HG03457 (cell line): ENCODE results near the gene NCKAP1.
"Not testable (repeated sequence)": the region's sequence is repeated elsewhere in the genome, so short reads cannot be mapped to it uniquely, and the experiment has no call there.

ENCODE experiments used
- ATAC-seq: cut with Tn5 transposase; IDR thresholded peaks from one replicate; pipeline ENCODE4 v1.9.1; 2021; ENCODE audit warnings: moderate number of reproducible peaks; ENCODE audit not compliant: unreplicated experiment

Gene NCKAP1, protein sequence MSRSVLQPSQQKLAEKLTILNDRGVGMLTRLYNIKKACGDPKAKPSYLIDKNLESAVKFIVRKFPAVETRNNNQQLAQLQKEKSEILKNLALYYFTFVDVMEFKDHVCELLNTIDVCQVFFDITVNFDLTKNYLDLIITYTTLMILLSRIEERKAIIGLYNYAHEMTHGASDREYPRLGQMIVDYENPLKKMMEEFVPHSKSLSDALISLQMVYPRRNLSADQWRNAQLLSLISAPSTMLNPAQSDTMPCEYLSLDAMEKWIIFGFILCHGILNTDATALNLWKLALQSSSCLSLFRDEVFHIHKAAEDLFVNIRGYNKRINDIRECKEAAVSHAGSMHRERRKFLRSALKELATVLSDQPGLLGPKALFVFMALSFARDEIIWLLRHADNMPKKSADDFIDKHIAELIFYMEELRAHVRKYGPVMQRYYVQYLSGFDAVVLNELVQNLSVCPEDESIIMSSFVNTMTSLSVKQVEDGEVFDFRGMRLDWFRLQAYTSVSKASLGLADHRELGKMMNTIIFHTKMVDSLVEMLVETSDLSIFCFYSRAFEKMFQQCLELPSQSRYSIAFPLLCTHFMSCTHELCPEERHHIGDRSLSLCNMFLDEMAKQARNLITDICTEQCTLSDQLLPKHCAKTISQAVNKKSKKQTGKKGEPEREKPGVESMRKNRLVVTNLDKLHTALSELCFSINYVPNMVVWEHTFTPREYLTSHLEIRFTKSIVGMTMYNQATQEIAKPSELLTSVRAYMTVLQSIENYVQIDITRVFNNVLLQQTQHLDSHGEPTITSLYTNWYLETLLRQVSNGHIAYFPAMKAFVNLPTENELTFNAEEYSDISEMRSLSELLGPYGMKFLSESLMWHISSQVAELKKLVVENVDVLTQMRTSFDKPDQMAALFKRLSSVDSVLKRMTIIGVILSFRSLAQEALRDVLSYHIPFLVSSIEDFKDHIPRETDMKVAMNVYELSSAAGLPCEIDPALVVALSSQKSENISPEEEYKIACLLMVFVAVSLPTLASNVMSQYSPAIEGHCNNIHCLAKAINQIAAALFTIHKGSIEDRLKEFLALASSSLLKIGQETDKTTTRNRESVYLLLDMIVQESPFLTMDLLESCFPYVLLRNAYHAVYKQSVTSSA

DNA sequence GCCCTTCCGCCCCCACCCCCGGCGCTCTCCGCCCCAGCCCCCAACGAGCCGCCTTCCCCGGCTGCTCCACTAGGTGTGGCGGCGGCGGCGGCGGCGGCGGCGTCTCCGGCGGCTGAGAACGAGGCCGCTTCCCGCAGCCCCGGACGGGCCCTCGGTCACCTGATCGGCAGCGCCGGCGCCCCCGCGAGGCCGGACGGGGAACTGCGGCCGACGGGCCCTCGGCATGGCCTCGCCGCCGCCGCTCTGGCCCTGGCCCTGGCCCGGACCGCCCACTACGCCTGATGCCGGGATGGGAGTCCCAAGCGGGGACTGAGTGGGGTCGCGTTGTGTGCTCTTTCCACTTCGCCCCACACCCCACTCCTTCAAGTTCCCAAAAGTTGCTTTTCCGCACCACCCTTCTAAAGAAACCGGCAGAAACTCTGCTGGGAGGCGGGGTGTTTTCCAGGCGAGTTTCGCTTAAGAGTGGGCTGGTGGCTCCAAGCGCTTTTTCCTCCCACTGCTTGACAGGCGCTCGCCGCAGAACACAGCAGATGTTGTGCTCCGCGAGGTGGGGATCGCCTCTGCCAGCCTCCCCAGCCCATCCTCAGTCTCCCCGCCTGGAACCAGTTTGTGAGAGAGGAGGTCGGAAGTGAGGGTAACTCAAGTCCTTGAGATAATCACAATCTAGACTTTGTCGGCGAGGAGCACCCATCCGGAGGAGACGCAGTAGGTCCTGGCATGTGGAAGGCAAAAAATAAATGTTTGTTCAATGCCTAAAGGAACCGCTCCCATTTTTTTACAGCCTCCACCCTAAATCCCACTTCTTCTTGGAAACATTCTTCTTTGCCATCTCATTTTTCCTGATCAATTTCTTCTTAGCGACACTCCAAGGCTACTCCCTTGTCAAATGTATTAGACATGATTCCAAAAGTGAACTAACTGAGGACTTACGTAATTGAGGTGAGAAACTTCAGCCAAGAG, at the start of gene NCKAP1:
NCKAP1 (minus strand) TSS at position 117 of the 960 bp plus-strand sequence. CDS start 358 bp downstream, outside the sequence.
- peak; percentile 70 for ATAC-seq

DNA sequence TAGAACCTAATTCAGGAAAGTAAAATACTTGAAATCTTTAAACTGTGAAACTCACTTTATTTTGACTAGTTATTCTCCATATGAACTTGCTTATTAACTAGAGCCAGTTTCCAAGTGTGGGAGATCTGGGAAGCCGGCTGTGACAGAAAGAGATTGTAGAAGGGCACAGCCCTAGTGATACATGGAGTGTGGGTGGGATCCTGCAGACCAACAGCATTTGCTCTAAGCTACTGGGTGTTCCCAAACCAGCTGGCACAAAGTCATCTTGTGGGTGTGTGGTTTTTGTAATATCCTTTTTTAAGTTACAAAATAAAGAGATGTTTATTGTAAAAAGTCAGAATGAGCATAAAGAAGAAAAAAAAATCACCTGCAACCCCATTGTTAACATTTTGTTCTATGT, 43.7 kb upstream of the NCKAP1 start:
- no peak for ATAC-seq

DNA sequence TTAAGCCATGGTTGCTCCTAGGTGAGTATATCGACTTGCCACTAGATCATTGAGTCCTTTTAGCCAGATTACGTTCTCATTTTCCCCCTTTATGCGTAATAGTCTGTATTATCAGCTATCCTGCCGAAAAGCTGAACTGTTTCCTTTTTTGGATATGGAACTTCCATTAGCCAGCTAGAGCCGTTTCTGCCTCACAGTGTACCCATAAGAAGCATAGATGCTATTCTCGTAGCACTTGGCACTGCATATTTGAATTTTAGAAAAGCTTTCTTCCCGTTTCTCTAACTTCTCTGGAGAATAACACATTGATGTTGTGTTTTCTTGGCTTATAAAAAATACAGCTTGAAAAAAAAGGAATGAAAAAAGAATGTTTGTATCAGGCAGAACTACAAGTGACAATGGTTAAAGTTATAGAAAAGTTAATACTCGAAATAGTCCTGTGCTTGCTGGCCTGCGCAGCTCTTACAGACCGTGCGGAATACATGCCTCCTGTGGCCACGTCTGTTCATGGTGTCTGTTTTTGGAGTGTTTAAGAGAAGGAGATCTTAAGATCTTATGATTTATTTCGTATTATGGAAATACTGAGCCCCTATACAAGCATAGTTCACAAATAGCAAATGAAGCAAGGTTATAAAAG, 41.0 kb upstream of the NCKAP1 start:
- peak; percentile 20 for ATAC-seq

DNA sequence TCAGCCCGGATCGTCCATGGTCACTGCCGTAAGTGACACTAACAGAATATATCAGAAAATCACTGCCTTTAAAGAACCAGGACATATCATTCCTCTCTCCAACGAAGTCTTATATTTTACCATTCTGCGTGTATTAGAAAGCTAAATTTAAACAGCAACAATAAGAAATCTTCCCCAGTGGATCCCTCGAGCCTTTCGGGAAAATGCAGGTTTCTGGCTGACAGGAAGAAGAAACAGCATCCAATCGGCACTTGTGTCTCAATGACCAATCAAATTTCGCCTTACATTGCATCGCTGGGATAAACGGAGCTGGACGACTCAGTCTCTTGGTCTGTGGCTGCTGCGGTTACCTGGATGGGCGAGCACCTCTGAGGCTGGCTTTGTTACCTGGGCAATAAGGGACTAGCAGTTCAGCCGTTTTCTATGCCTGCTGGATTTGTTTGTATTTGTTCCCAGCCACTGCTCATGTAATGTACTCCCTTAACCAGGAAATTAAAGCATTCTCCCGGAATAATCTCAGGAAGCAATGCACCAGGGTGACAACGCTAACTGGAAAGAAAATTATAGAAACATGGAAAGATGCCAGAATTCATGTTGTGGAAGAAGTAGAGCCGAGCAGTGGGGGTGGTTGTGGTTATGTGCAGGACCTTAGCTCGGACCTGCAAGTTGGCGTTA, 40.3 kb upstream of the NCKAP1 start, which contains the start of gene DUSP19:
DUSP19 (plus strand) TSS at position 284 of the 675 bp plus-strand sequence; CDS start at position 471, 187 bp downstream.
- ATAC-seq, result peak; percentile 95

DNA sequence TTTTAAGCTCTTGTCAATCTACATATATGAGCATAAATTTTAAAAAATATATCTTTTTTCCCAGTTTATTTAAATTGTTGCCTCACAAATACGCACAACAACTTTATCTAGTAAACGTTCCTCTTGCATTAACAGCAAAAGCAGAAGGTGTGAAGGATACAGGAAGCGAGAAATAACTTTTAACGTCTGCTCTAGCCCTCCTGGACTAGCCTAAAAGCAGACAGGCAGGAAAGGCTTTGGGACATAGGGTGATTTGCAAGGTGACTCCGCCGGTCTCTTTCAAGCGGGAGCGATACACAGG, 39.9 kb upstream of the NCKAP1 start:
- no peak for ATAC-seq

DNA sequence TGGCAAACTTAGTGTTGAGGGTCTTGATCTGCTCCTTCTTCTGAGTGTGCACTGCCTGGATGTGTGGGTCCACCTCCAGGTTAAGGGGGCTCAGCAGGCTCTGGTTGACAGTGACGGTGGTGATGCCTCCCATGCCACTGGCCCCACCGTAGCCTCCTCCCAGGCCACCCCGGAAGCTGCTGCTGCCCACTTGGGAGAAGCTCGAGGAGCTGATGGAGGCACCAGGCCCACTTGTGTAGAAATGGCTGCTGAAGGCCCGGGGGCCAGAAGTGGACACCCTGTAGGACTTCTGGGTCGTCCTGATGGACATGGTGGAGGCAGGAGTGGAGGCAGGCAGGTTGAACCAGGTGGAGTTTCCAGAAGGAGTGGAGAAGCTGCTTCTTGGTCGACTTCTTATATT, 33.9 kb upstream of the NCKAP1 start:
- no peak for ATAC-seq

DNA sequence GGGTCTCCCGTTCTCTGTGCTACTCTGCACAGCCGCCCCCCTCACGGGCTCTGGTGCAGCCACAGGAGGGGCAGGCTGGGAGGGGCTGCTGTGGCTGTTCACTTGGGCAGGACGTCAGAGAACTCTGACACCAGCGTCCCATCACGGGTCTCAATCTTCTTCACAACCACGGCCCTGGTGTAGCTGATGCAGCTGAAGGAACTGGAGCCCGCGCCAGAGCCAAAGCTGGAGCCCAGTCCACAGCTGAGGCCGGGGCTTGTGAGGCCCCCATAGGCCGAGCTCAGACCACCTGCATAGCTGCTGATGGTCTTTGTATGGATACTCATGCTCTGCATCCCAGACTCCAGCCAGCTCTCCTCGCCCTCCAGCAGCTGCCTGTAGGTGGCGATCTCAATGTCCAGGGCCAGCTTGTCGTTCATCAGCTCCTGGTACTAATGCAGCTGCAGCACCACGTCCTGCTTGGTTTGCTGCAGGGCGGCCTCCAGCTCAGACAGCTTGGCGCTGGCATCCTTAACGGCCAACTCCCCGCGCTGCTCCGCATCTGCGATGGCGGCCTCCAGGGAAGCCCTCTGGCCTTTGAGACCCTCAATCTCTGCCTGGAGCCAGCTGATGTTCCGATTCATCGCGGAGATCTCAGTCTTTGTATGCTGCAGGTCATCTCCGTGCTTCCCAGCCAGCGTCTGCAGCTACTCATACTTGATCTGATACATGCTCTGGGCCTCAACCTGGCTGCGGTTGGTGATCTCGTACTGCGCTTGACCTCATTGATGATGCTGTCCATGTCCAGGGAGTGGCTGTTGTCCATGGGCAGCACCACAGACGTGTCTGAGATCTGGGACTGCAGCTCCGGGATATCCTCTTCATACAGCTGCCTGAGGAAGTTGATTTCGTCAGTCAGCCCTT, 32.9 kb upstream of the NCKAP1 start:
- ATAC-seq, result no peak

DNA sequence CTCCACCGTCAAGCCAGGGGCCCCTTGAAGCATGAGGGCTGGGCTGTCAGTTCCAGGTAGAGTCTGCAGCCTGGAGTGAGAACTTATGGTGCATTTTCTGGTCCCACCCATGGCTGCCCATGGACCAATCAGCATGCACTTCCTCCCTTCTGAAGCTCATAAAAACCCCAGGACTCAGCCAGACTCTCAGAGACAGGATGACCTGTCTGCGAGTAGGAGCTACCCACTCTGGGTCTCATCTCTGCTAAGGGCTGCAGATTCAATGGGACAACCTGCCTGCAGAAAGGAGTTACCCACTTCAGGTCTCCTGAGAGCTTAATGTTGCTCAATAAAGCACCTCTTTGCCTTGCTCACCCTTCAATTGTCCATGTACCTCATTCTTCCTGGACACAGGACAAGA, 30.9 kb upstream of the NCKAP1 start:
- ATAC-seq, result no peak

DNA sequence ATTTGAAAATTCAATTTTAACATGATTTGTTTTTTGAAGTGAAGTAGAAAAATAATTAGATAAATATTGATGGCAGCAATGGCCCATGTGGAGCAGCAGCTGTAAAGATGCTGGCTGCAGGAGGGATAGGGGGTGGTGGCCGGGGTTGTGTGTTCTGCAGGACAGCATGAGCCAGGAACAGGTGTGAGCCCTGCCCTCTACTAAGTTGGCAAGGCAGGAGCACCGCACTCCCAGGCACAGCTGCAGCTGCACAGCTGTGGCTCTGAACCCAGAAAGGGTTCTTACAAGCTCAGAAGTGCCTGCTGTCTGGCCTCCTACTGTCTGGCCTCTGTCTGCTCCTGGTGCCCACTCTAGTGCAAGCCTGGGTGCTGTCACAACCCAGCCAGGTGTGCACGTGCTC, 30.3 kb upstream of the NCKAP1 start:
- ATAC-seq, result no peak

DNA sequence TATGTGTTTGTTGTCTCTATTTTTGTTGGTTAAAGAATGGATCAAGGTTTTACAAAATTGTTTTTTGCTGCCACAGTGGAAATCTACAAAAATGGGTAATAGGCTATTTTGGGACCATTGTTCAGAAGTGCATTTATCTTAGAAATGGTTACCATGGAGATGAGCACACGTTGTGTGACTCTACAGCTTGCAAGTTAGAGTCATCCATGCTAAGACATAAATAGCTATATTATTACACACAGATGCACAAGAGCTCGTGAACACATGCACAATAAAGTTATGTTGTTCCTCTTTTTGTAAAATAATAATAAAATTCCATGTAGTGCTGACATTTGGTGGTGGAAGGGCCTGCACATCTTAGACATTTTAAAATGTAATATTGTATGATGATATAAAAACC, 24.8 kb upstream of the NCKAP1 start:
- no peak for ATAC-seq

DNA sequence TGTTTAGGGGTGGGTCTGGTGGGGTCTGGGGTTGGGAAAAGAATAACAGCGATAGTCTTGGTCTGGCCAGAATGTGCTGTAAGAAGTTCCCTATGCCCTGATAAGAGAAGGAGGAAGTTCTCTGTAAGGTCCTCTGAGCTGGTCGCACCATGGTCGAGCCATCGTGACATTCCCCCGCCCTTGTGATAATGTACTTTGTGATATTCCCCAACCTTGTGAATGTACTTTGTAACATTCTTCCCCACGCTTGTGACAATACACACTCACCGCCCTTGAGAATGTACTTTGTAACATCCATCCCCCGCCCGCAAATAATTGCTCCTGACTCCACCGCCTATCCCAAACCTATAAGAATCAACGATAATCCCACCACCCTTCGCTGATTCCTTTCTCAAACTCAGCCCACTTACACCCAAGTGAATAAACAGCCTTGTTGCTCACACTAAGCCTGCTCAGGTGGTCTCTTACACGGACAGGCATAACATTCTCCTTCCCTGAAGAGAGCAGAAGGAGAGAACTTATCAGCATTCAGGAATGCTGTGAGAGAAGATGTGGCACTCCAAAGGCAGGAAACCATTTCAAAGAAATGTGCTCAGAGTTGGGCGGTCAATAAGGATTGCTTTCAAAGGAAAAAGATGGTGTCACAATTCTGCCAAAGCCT, 22.4 kb upstream of the NCKAP1 start:
- ATAC-seq, result no peak

DNA sequence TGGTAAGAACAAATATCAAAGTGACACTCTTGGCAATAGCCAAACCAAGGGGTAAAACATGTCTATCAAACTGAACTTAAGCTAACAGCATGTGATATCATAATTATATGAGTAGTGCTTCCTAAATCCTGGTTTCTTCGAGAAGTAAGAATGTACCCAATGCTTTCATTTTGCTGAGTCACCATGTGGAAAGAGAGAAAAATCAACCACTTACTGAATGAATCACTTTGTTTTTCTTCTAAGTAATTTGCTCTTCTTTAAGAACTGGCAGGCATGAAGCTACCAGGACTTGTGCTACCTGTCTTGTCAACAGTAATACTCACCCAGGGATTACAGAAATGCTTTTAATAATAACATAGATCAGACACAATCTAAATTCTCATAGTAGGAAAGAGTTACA, 21.3 kb upstream of the NCKAP1 start:
- ATAC-seq, result no peak

DNA sequence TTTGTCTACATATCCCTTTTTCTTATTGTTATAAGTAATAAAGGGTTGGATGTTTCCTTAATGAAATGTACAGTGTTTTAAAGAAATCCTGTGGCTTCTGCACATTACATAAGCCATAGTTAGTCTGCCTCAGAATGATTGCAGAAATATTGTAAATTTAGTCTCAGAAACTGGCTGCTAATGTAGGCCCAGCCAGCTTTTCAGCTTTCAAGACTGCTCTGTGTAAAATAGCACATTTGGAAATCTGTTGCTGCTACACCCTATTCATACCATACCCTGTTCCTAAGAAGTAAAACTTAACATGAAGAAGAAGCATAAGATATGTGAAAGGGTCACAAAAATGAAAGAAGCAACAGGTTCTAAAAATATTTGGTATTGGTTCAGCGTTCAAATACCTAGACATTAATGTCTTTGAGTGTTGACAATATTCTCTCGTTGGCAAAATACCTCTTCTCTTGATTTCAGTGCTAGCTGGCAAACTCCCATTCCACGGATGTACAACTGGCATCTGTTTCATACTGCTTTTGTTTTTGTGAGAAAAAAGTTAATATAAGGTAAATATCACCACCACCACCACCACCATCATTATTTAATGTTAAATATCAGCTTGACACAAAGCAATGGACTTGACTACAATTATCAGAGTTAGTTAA, 19.2 kb upstream of the NCKAP1 start:
- ATAC-seq, result peak; percentile 30

DNA sequence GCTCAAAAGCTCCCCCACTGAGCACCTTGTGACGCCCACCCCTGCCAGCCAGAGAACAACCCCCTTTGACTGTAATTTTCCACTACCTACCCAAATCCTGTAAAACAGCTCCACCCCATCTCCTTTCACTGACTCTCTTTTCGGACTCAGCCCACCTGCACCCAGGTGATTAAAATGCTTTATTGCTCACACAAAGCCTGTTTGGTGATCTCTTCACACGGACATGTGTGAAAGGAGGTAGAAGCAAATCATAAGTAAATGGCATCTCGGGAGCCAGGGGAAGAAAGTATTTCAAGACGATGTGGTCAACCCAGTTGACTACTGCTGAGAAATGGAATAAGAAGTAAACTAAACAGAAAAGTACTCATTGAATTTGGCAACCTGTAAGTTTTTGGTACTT, 11.2 kb upstream of the NCKAP1 start:
- ATAC-seq, result no peak

DNA sequence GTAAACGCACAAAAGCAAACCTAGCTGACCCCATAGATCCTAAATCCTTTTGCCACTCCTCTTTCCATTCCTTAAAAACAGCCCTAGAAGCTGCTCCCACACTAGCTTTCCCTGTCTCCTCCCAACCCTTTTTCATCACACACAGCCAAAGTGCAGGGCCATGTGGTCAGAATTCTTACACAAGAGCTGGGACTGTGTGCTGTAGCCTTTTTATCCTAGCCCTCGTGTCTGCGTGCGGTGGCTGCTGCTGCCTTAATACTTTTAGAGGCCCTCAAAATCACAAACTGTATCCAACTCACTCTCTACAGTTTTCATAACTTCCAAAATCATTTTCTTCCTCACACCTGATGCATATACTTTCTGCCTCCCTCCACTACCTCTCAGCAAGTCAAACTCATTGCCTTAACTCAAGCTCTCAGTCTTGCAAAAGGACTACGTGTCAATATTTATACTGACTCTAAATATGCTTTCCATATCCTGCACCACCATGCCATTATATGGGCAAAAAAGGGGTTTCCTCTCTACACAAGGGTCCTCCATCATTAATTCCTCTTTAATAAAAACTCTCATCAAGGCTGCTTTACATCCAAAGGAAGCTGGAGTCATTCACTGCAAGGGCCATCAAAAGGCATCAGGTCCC, 9.3 kb upstream of the NCKAP1 start:
- not testable (repeated sequence) for ATAC-seq

DNA sequence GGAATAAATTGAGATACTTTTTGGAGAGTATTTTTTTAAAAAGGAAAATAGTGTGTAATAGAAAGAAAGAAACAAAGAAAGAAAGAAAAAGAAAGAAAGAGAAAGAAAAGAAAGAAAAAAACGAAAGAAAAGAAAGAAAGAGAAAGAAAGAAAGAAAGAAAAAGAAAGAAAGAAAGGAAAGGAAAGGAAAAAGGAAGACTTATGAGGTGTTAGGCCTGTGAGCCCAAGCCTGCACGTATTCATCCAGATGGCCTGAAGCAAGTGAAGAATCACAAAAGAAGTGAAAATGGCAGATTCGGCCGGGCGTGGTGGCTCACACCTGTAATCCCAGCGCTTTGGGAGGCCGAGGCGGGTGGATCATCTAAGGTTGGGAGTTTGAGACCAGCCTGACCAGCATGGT, 5.3 kb upstream of the NCKAP1 start:
- ATAC-seq, result not testable (repeated sequence)

DNA sequence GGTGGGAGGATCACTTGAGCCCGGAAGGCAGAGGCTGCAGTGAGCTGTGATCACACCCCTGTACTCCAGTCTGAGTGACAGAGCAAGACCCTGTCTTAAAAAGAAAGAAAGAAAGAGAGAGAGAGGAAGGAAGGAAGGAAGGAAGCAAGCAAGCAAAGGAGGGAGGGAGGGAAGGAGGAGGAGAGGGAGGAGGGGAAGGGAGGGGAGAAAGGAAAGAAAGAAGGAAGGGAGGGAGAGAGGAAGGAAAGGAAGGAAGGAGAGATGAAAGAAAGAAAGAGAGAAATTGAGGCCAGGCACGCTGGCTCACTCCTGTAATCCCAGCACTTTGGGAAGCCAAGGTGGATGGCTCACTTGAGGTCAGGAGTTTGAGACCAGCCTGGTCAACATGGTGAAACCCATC, 2.3 kb upstream of the NCKAP1 start:
- no peak for ATAC-seq
